ENCODE data around the gene TRIP13. TPM values are rescaled to one million over a fixed set of nuclear protein-coding genes. Genes with fewer than 3 reads are reported as not detected.

Gene TRIP13
- total and polyA plus RNA-seq, 2 of the 13 experiments (the other 11 are each of a cell fraction or from before 2014, with no cell fraction given): 13.5 to 33.0 TPM

GRCh38 chr5:929596-929995 is 36.9 kb downstream of the TRIP13 start:
- no peaks in the 10 kb centered on the region for H3K36me3 ChIP-seq (replicated peaks in 1 of 2; ENCODE audit: control insufficient read depth in 1 of 2, insufficient read depth in 2 of 2, low read length in 2 of 2)
- no peak overlapping the region for H3K4me2 ChIP-seq (ENCODE audit: low read depth, low read length)
- TF ChIP-seq ZBTB37 (CRISPR knock-in tag; IDR thresholded peaks at IDR 0.05) (no peak), ZSCAN12 (CRISPR knock-in tag; IDR thresholded peaks at IDR 0.05) (no peak), CENPX (CRISPR knock-in tag; IDR thresholded peaks at IDR 0.05) (no peak), TOE1 (CRISPR knock-in tag; IDR thresholded peaks at IDR 0.05) (no peak), MTF2 (CRISPR knock-in tag; IDR thresholded peaks at IDR 0.05; ENCODE audit: borderline replicate concordance) (no peak), NPAS2 (CRISPR knock-in tag; IDR thresholded peaks at IDR 0.05; ENCODE audit: borderline replicate concordance) (no peak)
- H3K4me1 ChIP-seq (ENCODE audit: insufficient read depth, low read length): no peaks in the 10 kb centered on the region
- ChIA-PET CTCF (ENCODE audit: low intra/inter-chr PET ratio, low total read pairs) (no interaction called here), POLR2A (no interaction called here)
- no peak overlapping the region for H3K4me3 ChIP-seq (replicated peaks in 1 of 3; ENCODE audit: insufficient read depth in 1 of 3, low read depth in 2 of 3, low read length in 3 of 3)
- no peaks in the 10 kb centered on the region for H4K20me1 ChIP-seq (ENCODE audit: insufficient read depth, low read length)
- no peak for DNase-seq (ENCODE audit: low spot score)
- intact Hi-C loops (cut with micrococcal nuclease; ENCODE audit: unreplicated experiment) (no loop called here), in situ Hi-C loops (cut with HindIII; ENCODE audit: extremely low pct_ligation_motif_present, low pct_unique_long_range_greater_than_20kb) (loop anchor here (10.0 kb wide), 1 partner anchor 235 kb away; no protein-coding TSS in a partner anchor)
- no peak overlapping the region for H2AFZ ChIP-seq (ENCODE audit: low read length)
- no peaks in the 10 kb centered on the region for H3K79me2 ChIP-seq (ENCODE audit: insufficient read depth, low read length)
- ATAC-seq: no peak
- FAIRE-seq: no peak
- no TSS peak for BruUV-seq (replicated peaks)
- peaks cover 0 to 2% of the 10 kb centered on the region in 2 experiments; a peak in 2 of 5 replicates for H3K27me3 ChIP-seq (ENCODE audit: control insufficient read depth in 1 of 2, insufficient read depth in 2 of 2, low read length in 2 of 2)
- no peak overlapping the region for H3K27ac ChIP-seq (ENCODE audit: extremely low read length, insufficient read depth, low read length)
- H3K9me3 ChIP-seq (ENCODE audit: low read length): no peaks in the 10 kb centered on the region
- H3K9ac ChIP-seq (ENCODE audit: insufficient read depth, low read depth, low read length): no peak overlapping the region

GRCh38 chr5:930866-931265 is 38.2 kb downstream of the TRIP13 start:
- ATAC-seq: no peak
- CTCF ChIA-PET (ENCODE audit: low intra/inter-chr PET ratio, low total read pairs): no interaction called here

More at GRCh38 chr5:930866-931265, 38.2 kb downstream of the TRIP13 start:
- Histone ChIP-seq H3K4me1 (ENCODE audit: insufficient read depth, low read length) (no peaks in the 10 kb centered on the region), H3K36me3 (replicated peaks in 1 of 2; ENCODE audit: control insufficient read depth in 1 of 2, insufficient read depth in 2 of 2, low read length in 2 of 2) (no peaks in the 10 kb centered on the region), H3K9ac (ENCODE audit: insufficient read depth, low read depth, low read length) (no peak overlapping the region), H3K27me3 (ENCODE audit: control insufficient read depth in 1 of 2, insufficient read depth in 2 of 2, low read length in 2 of 2) (peaks cover 2 to 5% of the 10 kb centered on the region in 2 experiments; a peak in 2 of 5 replicates), H3K9me3 (ENCODE audit: low read length) (no peaks in the 10 kb centered on the region), H3K79me2 (ENCODE audit: insufficient read depth, low read length) (no peaks in the 10 kb centered on the region), H2AFZ (ENCODE audit: low read length) (no peak overlapping the region), H3K27ac (ENCODE audit: extremely low read length, insufficient read depth, low read length) (no peak overlapping the region), H3K4me2 (ENCODE audit: low read depth, low read length) (no peak overlapping the region), H3K4me3 (replicated peaks in 1 of 3; ENCODE audit: insufficient read depth in 1 of 3, low read depth in 2 of 3, low read length in 3 of 3) (no peak overlapping the region), H4K20me1 (ENCODE audit: insufficient read depth, low read length) (no peaks in the 10 kb centered on the region)
- in situ Hi-C loops (cut with HindIII; ENCODE audit: extremely low pct_ligation_motif_present, low pct_unique_long_range_greater_than_20kb): no loop called here
- FAIRE-seq (no peak), DNase-seq (ENCODE audit: low spot score) (no peak)
- POLR2A ChIA-PET: no interaction called here
- no TSS peak for BruUV-seq (replicated peaks)
- no peak for TF ChIP-seq GLMP (CRISPR knock-in tag; IDR thresholded peaks at IDR 0.05; ENCODE audit: borderline replicate concordance)
- TF ChIP-seq PLSCR1 (CRISPR knock-in tag; IDR thresholded peaks at IDR 0.05; ENCODE audit: borderline replicate concordance): no peak
- no peak for TF ChIP-seq SETDB1 (CRISPR knock-in tag; IDR thresholded peaks at IDR 0.05; ENCODE audit: borderline replicate concordance)
- no peak for TF ChIP-seq ZNF550 (CRISPR knock-in tag; IDR thresholded peaks at IDR 0.05; ENCODE audit: borderline replicate concordance)
- no peak for TF ChIP-seq EHMT2 (IDR thresholded peaks at IDR 0.05; ENCODE audit: borderline replicate concordance, low read depth, low read length)
- TF ChIP-seq XBP1 (CRISPR knock-in tag; IDR thresholded peaks at IDR 0.05): no peak
- no peak for TF ChIP-seq MTA1 (CRISPR knock-in tag; IDR thresholded peaks at IDR 0.05; ENCODE audit: borderline replicate concordance)
- TF ChIP-seq KLF9 (CRISPR knock-in tag; IDR thresholded peaks at IDR 0.05; ENCODE audit: low read depth): no peak
- no peak for TF ChIP-seq MXD3 (CRISPR knock-in tag; IDR thresholded peaks at IDR 0.05)
- no peak for TF ChIP-seq YY1 (IDR thresholded peaks at IDR 0.05; ENCODE audit: insufficient read depth, insufficient replicate concordance, low read depth, low read length)
- WGBS (ENCODE audit: low lambda C conversion rate): 62% methylated on average over 5 of the region's 8 CpGs
- intact Hi-C loops (cut with micrococcal nuclease; ENCODE audit: unreplicated experiment): no loop called here

All from HepG2 (cell line).